SK-N-SH treated with all-trans-retinoic acid at 6 μM for 48 hours (cell line): Measurements from ENCODE around the gene POMGNT1.

ENCODE experiments used
- RARB ChIP-seq: fragments of 250-450 bp; sonication (Bioruptor Pico); IDR thresholded peaks from 2 replicates; pipeline ENCODE4 v1.8.0; 2021; ENCODE audit warnings: mild to moderate bottlenecking, moderate library complexity
- TF ChIP-seq, protein P1 (sequence below): fragments of 250-450 bp; sonication (Bioruptor Pico); IDR thresholded peaks from 2 replicates; pipeline ENCODE4 v1.8.0; 2020; ENCODE audit warnings: mild to moderate bottlenecking, moderate library complexity, borderline replicate concordance

DNA sequence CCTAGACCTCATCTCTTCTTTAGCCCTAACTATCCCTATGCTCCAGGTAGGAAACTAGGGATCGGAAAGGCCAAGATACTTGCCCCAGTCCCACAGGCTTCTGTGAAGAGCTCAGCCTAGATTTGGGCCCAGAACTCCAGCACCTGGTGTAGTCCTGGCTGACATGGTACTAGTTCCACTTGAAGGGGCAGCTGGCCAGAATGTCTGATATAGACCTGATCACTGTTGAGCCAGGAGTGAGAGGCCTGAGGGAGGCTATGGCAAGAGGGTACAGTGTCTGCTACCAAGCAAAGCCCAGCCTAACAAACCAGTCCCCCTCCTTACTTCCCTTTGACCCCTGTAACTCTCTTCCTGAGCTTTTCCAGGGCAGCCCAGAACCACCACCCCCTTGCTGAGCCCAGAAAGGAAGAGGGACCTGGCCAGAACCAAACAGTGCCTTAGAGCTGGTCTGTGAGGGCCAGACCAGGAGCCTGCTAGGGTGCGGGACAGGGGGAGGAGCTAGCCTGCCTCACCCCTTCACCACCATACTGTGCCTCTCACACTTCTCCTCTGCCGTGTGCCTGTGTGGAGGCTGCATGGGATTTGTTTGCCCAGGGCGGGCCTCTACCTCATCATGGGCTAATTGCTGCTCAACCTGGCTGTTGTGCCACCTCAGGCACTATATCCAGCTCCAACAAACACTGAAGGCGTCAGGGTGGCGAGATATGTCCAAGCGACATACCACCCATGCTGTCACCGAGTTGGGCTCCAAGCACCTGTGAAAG is 10.9 kb downstream of the POMGNT1 start:
- TF ChIP-seq, protein P1, sequence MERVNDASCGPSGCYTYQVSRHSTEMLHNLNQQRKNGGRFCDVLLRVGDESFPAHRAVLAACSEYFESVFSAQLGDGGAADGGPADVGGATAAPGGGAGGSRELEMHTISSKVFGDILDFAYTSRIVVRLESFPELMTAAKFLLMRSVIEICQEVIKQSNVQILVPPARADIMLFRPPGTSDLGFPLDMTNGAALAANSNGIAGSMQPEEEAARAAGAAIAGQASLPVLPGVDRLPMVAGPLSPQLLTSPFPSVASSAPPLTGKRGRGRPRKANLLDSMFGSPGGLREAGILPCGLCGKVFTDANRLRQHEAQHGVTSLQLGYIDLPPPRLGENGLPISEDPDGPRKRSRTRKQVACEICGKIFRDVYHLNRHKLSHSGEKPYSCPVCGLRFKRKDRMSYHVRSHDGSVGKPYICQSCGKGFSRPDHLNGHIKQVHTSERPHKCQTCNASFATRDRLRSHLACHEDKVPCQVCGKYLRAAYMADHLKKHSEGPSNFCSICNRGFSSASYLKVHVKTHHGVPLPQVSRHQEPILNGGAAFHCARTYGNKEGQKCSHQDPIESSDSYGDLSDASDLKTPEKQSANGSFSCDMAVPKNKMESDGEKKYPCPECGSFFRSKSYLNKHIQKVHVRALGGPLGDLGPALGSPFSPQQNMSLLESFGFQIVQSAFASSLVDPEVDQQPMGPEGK, result no peak
- TF ChIP-seq RARB, result no peak
